HepG2 (cell line): ENCODE data around the gene CD180. TPM values are rescaled to one million over a fixed set of nuclear protein-coding genes. Genes with fewer than 3 reads are reported as not detected.

Source experiments
- AGO2 ChIP-seq: fragments of 200-400 bp; formaldehyde crosslinking; optimal IDR thresholded peaks from 2 replicates; pipeline ENCODE3; 2017; ENCODE audit warnings: mild to moderate bottlenecking, low read depth, low read length, moderate library complexity
- ARID2 ChIP-seq: sonication (generic); formaldehyde crosslinking; IDR thresholded peaks from 2 replicates; pipeline ENCODE4 v1.8.1; 2022; ENCODE audit warnings: mild to moderate bottlenecking, missing genetic modification reagents, borderline replicate concordance
- FOXA3 ChIP-seq: IDR thresholded peaks from 2 replicates; pipeline ENCODE4 v1.6.1; 2016; ENCODE audit warnings: missing genetic modification reagents, missing compliant biosample characterization
- GTF3A ChIP-seq: sonication (generic); formaldehyde crosslinking; conservative IDR thresholded peaks from 2 replicates; pipeline ENCODE4 v1.4.0; 2020; ENCODE audit warnings: mild to moderate bottlenecking, missing genetic modification reagents
- MAF1 ChIP-seq: sonication (generic); formaldehyde crosslinking; IDR thresholded peaks from 2 replicates; pipeline ENCODE4 v1.5.0; 2020; ENCODE audit warnings: missing genetic modification reagents, borderline replicate concordance
- MAFK ChIP-seq, 2 experiments: IDR thresholded peaks in 1 of 2; conservative IDR thresholded peaks in 1 of 2; 2 replicates each; pipeline ENCODE4 v1.6.1; 2011; ENCODE audit warnings: improper control_type of control experiment in 2 of 2, low read length in 2 of 2
- NFAT5 ChIP-seq: sonication (generic); formaldehyde crosslinking; IDR thresholded peaks from 2 replicates; pipeline ENCODE4 v1.4.0; 2020; ENCODE audit warnings: missing genetic modification reagents
- POLR2A ChIP-seq, 2 experiments: IDR thresholded peaks; 2 replicates each; pipeline ENCODE4 v1.6.1; 2011; ENCODE audit warnings: low read depth in 2 of 2, low read length in 2 of 2, mild to moderate bottlenecking in 1 of 2, moderate library complexity in 1 of 2; ENCODE audit not compliant: insufficient read depth in 1 of 2
- RERE ChIP-seq: IDR thresholded peaks from 2 replicates; pipeline ENCODE4 v1.6.1; 2016; ENCODE audit warnings: low read depth, missing genetic modification reagents, missing compliant biosample characterization
- SETDB1 ChIP-seq: sonication (generic); formaldehyde crosslinking; IDR thresholded peaks from 2 replicates; pipeline ENCODE4 v1.5.1; 2020; ENCODE audit warnings: missing genetic modification reagents, mild to moderate bottlenecking, borderline replicate concordance
- SRSF9 ChIP-seq: fragments of 200-400 bp; formaldehyde crosslinking; IDR thresholded peaks from 2 replicates; pipeline ENCODE4 v1.6.1; 2018; ENCODE audit warnings: borderline replicate concordance, mild to moderate bottlenecking, low read depth, low read length; ENCODE audit not compliant: insufficient read depth, poor library complexity, severe bottlenecking
- TBX3 ChIP-seq: fragments of 450-650 bp; IDR thresholded peaks from 2 replicates; pipeline ENCODE4 v1.6.1; 2017; ENCODE audit warnings: antibody characterized with exemption, mild to moderate bottlenecking, inconsistent platforms, borderline replicate concordance
- TEF ChIP-seq: sonication (generic); formaldehyde crosslinking; IDR thresholded peaks from 2 replicates; pipeline ENCODE4 v1.5.0; 2020; ENCODE audit warnings: missing genetic modification reagents
- ZC3H4 ChIP-seq: sonication (generic); formaldehyde crosslinking; IDR thresholded peaks from 2 replicates; pipeline ENCODE4 v1.4.0; 2020; ENCODE audit warnings: missing genetic modification reagents, borderline replicate concordance
- ZEB1 ChIP-seq: IDR thresholded peaks from 2 replicates; pipeline ENCODE4 v1.6.1; 2012; ENCODE audit warnings: mild to moderate bottlenecking, low read depth, inconsistent platforms; ENCODE audit not compliant: insufficient replicate concordance
- ZNF3 ChIP-seq: IDR thresholded peaks from 2 replicates; pipeline ENCODE4 v1.7.0; 2017; ENCODE audit warnings: inconsistent platforms
- ZNF713 ChIP-seq: sonication (generic); formaldehyde crosslinking; IDR thresholded peaks from 2 replicates; pipeline ENCODE4 v1.4.0; 2020; ENCODE audit warnings: mild to moderate bottlenecking, missing genetic modification reagents
- ZNF879 ChIP-seq: sonication (generic); formaldehyde crosslinking; IDR thresholded peaks from 2 replicates; pipeline ENCODE4 v1.8.1; 2023; ENCODE audit warnings: missing genetic modification reagents
- ZSCAN29 ChIP-seq: sonication (generic); formaldehyde crosslinking; conservative IDR thresholded peaks from 2 replicates; pipeline ENCODE4 v1.4.0; 2020; ENCODE audit warnings: mild to moderate bottlenecking, missing genetic modification reagents
- polyA plus RNA-seq, 8 experiments: library from polyadenylated mRNA; depleted of rRNA in 3 of 8; stranded (reverse) in 7 of 8; unstranded in 1 of 8; fragments of >200 nt; fragmentation: Illumina TruSeq in 4 of 8; extraction: Trizol in 4 of 8; gene quantifications; 2 replicates each; pipeline versions ENCODE4 v1.2.1 to v1.2.3, GENCODE V29; 2011 to 2016; ENCODE audit warnings: low read depth in 4 of 8, missing spikeins in 1 of 8, mixed read lengths in 1 of 8; ENCODE audit not compliant: insufficient read depth in 1 of 8
- total RNA-seq, 5 experiments: library from RNA; depleted of rRNA; stranded (reverse); fragments of >200 nt; fragmentation: Illumina TruSeq; extraction: Trizol; gene quantifications; 2 replicates each; pipeline ENCODE4 v1.2.3, GENCODE V29; 2016; ENCODE audit warnings: low read depth in 1 of 5

CD180 gene
- total and polyA plus RNA-seq, 2 of the 13 experiments (the other 11 are each of a cell fraction or from before 2014, with no cell fraction given), result not detected

- TF ChIP-seq ZSCAN29 (CRISPR knock-in tag), result no peak
- no peak for TF ChIP-seq ZEB1
- TF ChIP-seq RERE (CRISPR knock-in tag), result 0 out of 2 replicates have a peak, but pooled peaks have one; percentile 42
- no peak for TF ChIP-seq NFAT5 (CRISPR knock-in tag)
- no peak for TF ChIP-seq ZNF3 (CRISPR knock-in tag)
- no peak for TF ChIP-seq MAFK (conservative IDR thresholded peaks at IDR 0.05 in 1 of 2, IDR thresholded peaks at IDR 0.05 in 1 of 2; ENCODE audit: low read length in 2 of 2)
- no peak for TF ChIP-seq SETDB1 (CRISPR knock-in tag)
- TF ChIP-seq ZC3H4, result no peak
- peak; percentile 79 for TF ChIP-seq FOXA3 (CRISPR knock-in tag)
- no peak for TF ChIP-seq MAF1 (CRISPR knock-in tag)
- no peak for TF ChIP-seq TBX3
- TF ChIP-seq TEF (CRISPR knock-in tag), result no peak
- TF ChIP-seq SRSF9, result no peak
- no peak for TF ChIP-seq POLR2A (IDR thresholded peaks at IDR 0.05; ENCODE audit: insufficient read depth in 1 of 2, low read depth in 2 of 2, low read length in 2 of 2)
- no peak for TF ChIP-seq ZNF713 (CRISPR knock-in tag)
- TF ChIP-seq AGO2, result no peak
- no peak for TF ChIP-seq ARID2 (CRISPR knock-in tag)
- TF ChIP-seq GTF3A (CRISPR knock-in tag), result no peak
- no peak for TF ChIP-seq ZNF879 (CRISPR knock-in tag)
Observed at GRCh38 chr5:67142816-67143215, 53.8 kb downstream of the CD180 start (continued).
